Retinal pigment epithelial cell (primary cell): ENCODE measurements around the gene LDOC1.
A peak's percentile ranks its signal among the peaks of the same experiment; 100 is the strongest.
"Not testable (repeated sequence)": the region's sequence is repeated elsewhere in the genome, so short reads cannot be mapped to it uniquely, and the experiment has no call there.

Source experiments
- DNase-seq: peaks from one replicate; pipeline ENCODE4 v3.0.0-alpha.2; 2010; ENCODE audit warnings: low read depth
- H3K4me3 ChIP-seq: 2 replicates; pipeline ENCODE4 v1.5.1; 2011; ENCODE audit warnings: mild to moderate bottlenecking, low read length, control low read depth, moderate library complexity
- CTCF ChIP-seq: conservative IDR thresholded peaks from 2 replicates; pipeline ENCODE4 v1.5.1; 2011; ENCODE audit warnings: low read depth, low read length, control low read depth, inconsistent platforms

Gene LDOC1

GRCh38 chrX:141176586-141177451, at the start of gene LDOC1:
Gene LDOC1, minus strand, starts transcription at chrX:141177129. Its CDS starts 108 bp downstream, at chrX:141177021.
- TF ChIP-seq CTCF, result no peak
- no peak for DNase-seq
- peak within 1 kb of the TSS; percentile 68 for H3K4me3 ChIP-seq

GRCh38 chrX:141221611-141222010, 44.7 kb upstream of the LDOC1 start:
- H3K4me3 ChIP-seq, result no peak overlapping the region
- TF ChIP-seq CTCF, result no peak
- DNase-seq, result no peak

- peak; percentile 36 for DNase-seq
- TF ChIP-seq CTCF, result no peak
- no peak overlapping the region for H3K4me3 ChIP-seq
Measured at GRCh38 chrX:141220342-141221008, 43.5 kb upstream of the LDOC1 start.

GRCh38 chrX:141214196-141214595, 37.3 kb upstream of the LDOC1 start:
- H3K4me3 ChIP-seq, result no peak overlapping the region
- TF ChIP-seq CTCF, result no peak
- DNase-seq, result no peak

- TF ChIP-seq CTCF, result no peak
- no peak for DNase-seq
- H3K4me3 ChIP-seq, result no peak overlapping the region
Measured at GRCh38 chrX:141201962-141202361, 25.0 kb upstream of the LDOC1 start.

DNA sequence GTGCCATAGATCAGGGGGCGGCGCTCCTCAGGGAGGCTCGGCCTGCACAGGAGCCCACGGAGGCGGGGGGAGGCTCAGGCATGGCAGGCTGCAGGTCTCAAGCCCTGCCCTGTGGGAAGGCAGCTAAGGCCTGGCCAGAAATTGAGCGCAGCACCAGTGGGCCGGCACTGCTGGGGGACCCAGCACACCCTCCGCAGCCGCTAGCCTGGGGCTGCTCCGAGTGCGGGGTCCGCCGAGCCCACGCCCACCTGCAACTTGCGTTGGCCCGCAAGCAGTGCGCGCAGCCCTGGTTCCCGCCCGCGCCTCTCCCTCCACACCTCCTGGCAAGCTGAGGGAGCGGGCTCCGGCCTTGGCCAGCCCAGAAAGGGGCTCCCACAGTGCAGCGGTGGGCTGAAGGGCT, 11.6 kb upstream of the LDOC1 start:
- H3K4me3 ChIP-seq, DNase-seq: not testable (repeated sequence)

DNA sequence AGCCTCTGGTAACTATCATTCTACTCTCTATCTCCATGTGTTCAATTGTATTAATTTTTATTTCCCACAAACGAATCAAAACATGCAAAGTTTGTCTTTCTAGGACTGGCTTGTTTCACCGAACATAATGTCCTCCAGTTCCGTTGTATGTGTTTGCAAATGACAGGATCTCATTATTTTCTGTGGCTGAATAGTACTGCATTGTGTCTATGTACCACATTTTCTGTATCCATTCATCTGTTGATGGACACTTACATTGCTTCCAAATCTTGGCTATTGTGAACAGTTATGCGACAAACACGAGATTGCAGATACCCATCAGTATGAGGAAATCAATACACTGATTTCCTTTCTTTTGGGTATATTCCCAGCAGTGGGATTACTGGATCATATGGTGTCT, 8.4 kb upstream of the LDOC1 start:
- no peak overlapping the region for H3K4me3 ChIP-seq
- no peak for DNase-seq
- TF ChIP-seq CTCF, result no peak
